ENCODE data around the gene ETV1.

The ETV1 gene

GRCh38 chr7:13989126-13989948, at the start of gene ETV1:
Gene ETV1, minus strand, starts transcription at chr7:13989666. Its CDS starts 614 bp downstream, at chr7:13989052.
- in situ Hi-C loops (cut with HindIII; ENCODE audit: low pct_ligation_motif_present, low pct_unique_long_range_greater_than_20kb, low sequenced_read_pairs), result no loop called here
- peak; percentile 83 for DNase-seq

- no peak for DNase-seq
- in situ Hi-C loops (cut with HindIII; ENCODE audit: low pct_ligation_motif_present, low pct_unique_long_range_greater_than_20kb, low sequenced_read_pairs), result no loop called here
These were observed 34.9 kb upstream of the ETV1 start for GRCh38 chr7:14024406-14024805.

- no peak for DNase-seq
These were observed 34.4 kb upstream of the ETV1 start for GRCh38 chr7:14023838-14024237.

DNA sequence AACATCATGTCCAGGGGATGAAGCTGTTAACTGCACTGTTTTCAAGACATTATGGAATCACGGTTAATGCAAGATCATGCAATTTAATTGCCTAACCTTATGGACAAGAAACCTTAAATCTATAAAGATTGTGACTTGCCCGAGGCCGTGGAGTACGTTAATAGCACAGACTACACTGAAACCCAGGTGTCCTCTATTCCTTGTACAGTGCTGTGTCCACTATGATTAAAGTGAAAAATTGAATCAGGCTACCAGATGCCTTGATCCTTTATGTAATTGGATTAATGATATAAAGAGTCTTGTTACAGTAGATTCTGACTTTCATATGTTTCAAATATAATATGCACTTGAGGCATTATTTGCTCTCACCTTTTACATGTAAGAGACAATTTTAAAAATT, 33.9 kb upstream of the ETV1 start:
- DNase-seq, result no peak
- in situ Hi-C loops (cut with HindIII; ENCODE audit: low pct_ligation_motif_present, low pct_unique_long_range_greater_than_20kb, low sequenced_read_pairs), result no loop called here

More at GRCh38 chr7:14023838-14024237, 34.4 kb upstream of the ETV1 start:
- in situ Hi-C loops (cut with HindIII; ENCODE audit: low pct_ligation_motif_present, low pct_unique_long_range_greater_than_20kb, low sequenced_read_pairs), result no loop called here

DNA sequence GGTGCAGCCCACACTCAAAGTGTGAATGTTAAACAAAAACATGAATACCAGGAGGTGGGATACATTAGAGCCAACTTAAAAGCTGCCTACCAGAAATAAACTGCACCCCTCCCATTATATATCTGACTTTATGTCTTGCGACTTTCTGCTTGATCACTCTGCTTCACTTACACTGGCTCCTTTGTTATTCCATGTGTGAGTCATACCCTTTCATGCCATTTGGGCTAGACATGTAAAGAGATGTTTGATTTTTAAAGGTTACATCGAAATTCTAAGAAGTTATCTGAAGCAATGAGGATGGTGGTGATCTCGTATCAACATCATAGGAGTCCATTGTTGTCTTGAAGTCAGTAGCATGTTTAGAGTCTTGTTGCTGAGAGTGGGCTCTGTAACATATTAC, 31.6 kb upstream of the ETV1 start:
- DNase-seq, result no peak
- in situ Hi-C loops (cut with HindIII; ENCODE audit: low pct_ligation_motif_present, low pct_unique_long_range_greater_than_20kb, low sequenced_read_pairs), result no loop called here

GRCh38 chr7:14020339-14020900, 31.0 kb upstream of the ETV1 start:
- DNase-seq, result no peak
- in situ Hi-C loops (cut with HindIII; ENCODE audit: low pct_ligation_motif_present, low pct_unique_long_range_greater_than_20kb, low sequenced_read_pairs), result no loop called here

DNA sequence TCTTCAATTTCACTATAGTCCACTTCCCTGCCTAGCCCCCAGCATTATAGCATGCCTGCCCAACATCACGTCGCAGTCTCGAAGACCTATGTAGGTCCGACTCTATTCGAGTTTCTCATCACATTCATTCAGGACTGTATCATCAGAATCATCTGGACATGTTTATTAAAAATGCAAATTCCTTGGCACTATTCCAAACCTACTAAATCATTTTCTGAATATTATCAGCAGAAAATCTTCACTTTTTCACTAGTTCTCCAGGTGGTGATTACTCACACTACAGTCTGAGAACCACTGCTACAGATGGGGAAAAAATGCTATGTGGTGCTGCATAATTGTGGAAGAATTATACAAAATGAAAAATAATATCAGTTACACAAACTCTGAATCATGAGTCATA, 29.3 kb upstream of the ETV1 start:
- in situ Hi-C loops (cut with HindIII; ENCODE audit: low pct_ligation_motif_present, low pct_unique_long_range_greater_than_20kb, low sequenced_read_pairs), result no loop called here

GRCh38 chr7:14016950-14017349, 27.5 kb upstream of the ETV1 start:
- in situ Hi-C loops (cut with HindIII; ENCODE audit: low pct_ligation_motif_present, low pct_unique_long_range_greater_than_20kb, low sequenced_read_pairs), result no loop called here
- DNase-seq, result no peak

More for the DNA sequence above, 29.3 kb upstream of the ETV1 start:
- no peak for DNase-seq

DNA sequence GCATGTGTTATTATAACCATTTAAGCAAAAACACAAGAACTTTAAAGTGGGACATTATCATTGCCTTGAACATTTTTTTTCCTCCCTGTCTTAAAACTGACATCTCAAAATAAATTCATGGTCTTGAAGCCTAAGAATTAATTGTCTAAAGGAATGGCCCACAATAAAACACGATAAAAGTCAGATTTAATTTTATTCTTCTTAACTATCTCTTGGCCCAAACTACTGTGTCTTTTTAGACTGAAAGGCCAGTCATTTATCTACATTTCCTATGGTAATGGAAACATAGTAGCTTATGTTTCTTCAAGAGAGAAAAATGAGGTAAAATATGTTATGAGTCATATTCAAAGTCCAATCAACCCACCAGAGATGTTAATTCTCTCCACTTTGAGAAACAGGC, 24.4 kb upstream of the ETV1 start:
- in situ Hi-C loops (cut with HindIII; ENCODE audit: low pct_ligation_motif_present, low pct_unique_long_range_greater_than_20kb, low sequenced_read_pairs), result no loop called here
- DNase-seq, result no peak

- DNase-seq, result no peak
- in situ Hi-C loops (cut with HindIII; ENCODE audit: low pct_ligation_motif_present, low pct_unique_long_range_greater_than_20kb, low sequenced_read_pairs), result no loop called here
These were observed 20.3 kb upstream of the ETV1 start for GRCh38 chr7:14009453-14010418.

DNA sequence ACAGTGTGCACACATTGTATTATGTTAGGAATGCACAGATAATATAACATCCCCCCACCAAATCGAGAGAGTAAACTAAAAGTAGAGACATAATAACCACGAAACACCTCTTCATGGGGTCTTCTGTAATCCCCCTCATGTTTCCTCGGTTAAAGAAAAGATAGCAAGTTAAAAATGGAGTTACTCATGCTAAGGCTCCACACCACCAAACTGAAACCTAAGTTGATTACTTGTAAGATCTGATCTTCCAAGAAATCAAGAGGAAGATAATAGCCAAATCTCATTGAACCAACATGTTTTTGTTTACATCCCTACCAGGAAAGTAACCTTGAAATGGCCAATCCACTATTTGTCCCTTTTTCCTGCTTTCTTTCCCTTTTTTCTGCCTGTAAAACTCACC, 11.7 kb upstream of the ETV1 start:
- in situ Hi-C loops (cut with HindIII; ENCODE audit: low pct_ligation_motif_present, low pct_unique_long_range_greater_than_20kb, low sequenced_read_pairs), result no loop called here
- DNase-seq, result no peak

DNA sequence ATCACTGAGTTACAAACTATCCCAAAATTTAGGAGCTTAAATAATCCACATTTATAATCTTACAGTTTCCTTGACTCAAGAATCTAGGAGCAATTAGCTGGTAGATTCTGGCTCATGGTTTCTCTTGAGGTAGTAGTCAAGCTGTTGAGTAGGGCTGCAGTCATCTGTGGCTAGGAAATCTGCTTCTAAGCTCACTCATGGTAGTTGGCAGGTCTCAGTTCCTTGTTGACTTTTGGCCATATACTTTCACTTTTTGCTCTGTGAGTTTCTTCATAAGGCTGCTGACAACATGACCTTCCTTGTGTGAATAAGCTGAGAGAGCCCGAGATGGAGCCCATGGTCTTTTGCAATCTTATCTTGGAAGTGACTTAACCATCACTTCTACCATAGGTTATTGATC, 10.8 kb upstream of the ETV1 start:
- DNase-seq, result no peak
- in situ Hi-C loops (cut with HindIII; ENCODE audit: low pct_ligation_motif_present, low pct_unique_long_range_greater_than_20kb, low sequenced_read_pairs), result no loop called here

GRCh38 chr7:13998866-13999265, 9.4 kb upstream of the ETV1 start:
- in situ Hi-C loops (cut with HindIII; ENCODE audit: low pct_ligation_motif_present, low pct_unique_long_range_greater_than_20kb, low sequenced_read_pairs), result no loop called here
- no peak for DNase-seq

- no peak for DNase-seq
- in situ Hi-C loops (cut with HindIII; ENCODE audit: low pct_ligation_motif_present, low pct_unique_long_range_greater_than_20kb, low sequenced_read_pairs), result no loop called here
These were observed 3.1 kb upstream of the ETV1 start for GRCh38 chr7:13992596-13992964.

DNA sequence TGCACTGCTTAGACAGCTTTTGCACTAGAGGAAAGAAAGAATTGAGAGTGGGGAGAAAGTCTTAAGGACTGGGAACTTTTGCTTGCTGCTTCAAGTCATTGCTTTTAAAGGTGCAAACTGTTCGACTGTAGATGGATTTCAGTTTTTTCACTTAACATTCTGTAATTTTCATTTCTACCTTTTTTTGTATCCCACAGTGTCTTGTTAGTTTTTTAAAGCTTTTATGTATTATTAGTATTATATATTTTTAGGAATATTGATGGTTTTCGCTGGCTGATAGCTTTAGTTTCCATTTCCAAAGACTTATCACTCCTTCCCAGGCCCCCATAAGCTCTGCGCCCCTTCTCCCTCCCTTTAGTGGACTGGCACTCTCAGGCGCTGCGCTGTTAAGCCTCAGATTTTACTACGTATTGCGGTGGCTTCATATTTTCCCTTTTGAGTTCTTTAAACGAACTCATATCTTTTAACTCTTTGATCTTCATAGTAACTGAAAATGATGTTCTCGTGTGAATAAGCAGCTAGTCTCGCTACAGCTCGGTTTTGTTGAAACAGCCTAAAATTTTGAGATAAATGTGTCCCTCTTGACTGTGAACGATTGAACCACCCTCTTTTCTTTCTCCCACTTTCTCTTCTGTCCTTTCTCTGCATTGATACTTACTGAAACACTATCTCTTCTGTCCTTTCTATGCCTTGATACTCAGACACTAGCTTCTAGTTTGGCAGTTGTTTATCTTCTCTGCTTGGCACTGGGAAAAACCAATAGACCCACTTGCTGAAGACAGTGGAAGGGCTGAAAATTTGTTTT, 2.5 kb upstream of the ETV1 start:
- in situ Hi-C loops (cut with HindIII; ENCODE audit: low pct_ligation_motif_present, low pct_unique_long_range_greater_than_20kb, low sequenced_read_pairs), result no loop called here
- DNase-seq, result no peak

DNA sequence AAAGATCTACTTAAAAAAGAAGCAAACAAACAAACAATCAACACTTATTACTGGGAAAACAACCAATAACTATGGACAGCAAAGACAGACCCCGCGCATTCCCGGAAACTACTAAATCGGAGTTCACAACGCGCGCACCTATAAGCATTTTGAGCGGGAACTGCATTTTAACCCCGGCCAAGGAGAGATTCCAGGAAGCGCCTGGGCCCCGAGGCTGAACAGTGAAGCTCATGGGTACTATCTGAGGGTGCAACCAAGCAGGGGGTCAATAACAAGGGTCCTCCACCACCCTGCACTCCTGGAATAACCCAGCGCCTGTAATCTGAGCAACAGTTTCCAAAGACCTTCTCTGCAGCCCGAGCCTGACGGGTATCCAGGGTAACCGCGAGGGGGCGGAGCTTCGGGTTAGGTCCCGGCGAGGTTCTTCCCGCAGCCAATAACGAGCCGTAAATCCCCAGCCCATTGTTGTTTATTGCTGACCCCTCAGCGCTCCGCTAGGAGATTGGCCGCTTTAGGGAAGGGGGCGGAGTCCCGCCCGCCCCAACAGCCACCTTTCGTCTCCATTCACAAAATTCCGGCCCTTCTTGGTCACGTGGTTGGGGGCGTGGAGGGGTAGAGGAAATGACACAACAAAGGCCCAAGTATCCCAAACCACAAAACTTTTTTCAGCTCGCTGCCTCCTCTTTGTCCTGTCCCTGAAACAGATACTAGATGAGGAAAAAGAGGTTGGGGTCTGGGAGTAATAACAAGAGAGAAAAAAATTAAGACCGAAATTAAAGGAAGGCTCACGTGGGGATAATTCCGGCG, 1.7 kb upstream of the ETV1 start:
- in situ Hi-C loops (cut with HindIII; ENCODE audit: low pct_ligation_motif_present, low pct_unique_long_range_greater_than_20kb, low sequenced_read_pairs), result no loop called here
- DNase-seq, result peak; percentile 100

GRCh38 chr7:13990319-13990983, 985 bp upstream of the ETV1 start:
- in situ Hi-C loops (cut with HindIII; ENCODE audit: low pct_ligation_motif_present, low pct_unique_long_range_greater_than_20kb, low sequenced_read_pairs), result no loop called here

More at GRCh38 chr7:13990319-13990983, 985 bp upstream of the ETV1 start:
- DNase-seq, result peak; percentile 41

Data from ACHN (cell line).